NCI-H2196 (cell line): ENCODE results near the gene LPP.
A peak's percentile ranks its signal among the peaks of the same experiment; 100 is the strongest.

Source experiments
- DNase-seq: peaks from one replicate; lab custom pipeline; 2025; ENCODE audit not compliant: unreplicated experiment; lab: John Stamatoyannopoulos, UW

The LPP gene

GRCh38 chr3:188392076-188392475, 238.1 kb downstream of the LPP start:
- no peak for DNase-seq

- DNase-seq, result no peak
These were observed 240.7 kb downstream of the LPP start for GRCh38 chr3:188394623-188395022.

- peak; percentile 52 for DNase-seq
These were observed 242.3 kb downstream of the LPP start for GRCh38 chr3:188396251-188396650.

GRCh38 chr3:188396900-188397299, 242.9 kb downstream of the LPP start:
- DNase-seq, result no peak

GRCh38 chr3:188397766-188398705, 244.1 kb downstream of the LPP start:
- DNase-seq, result no peak

- no peak for DNase-seq
These were observed 246.7 kb downstream of the LPP start for GRCh38 chr3:188400494-188401243.

- DNase-seq, result no peak
These were observed 247.5 kb downstream of the LPP start for GRCh38 chr3:188401244-188401993.

GRCh38 chr3:188402229-188402628, 248.3 kb downstream of the LPP start:
- no peak for DNase-seq

GRCh38 chr3:188403404-188403803, 249.4 kb downstream of the LPP start:
- DNase-seq, result no peak

- no peak for DNase-seq
These were observed 250.2 kb downstream of the LPP start for GRCh38 chr3:188404124-188404523.

GRCh38 chr3:188404701-188405100, 250.7 kb downstream of the LPP start:
- no peak for DNase-seq

- peak; percentile 46 for DNase-seq
These were observed 253.4 kb downstream of the LPP start for GRCh38 chr3:188407158-188407880.

GRCh38 chr3:188408831-188409230, 254.9 kb downstream of the LPP start:
- DNase-seq, result no peak

GRCh38 chr3:188411750-188412149, 257.8 kb downstream of the LPP start:
- DNase-seq, result no peak

GRCh38 chr3:188415196-188415595, 261.2 kb downstream of the LPP start:
- no peak for DNase-seq

- no peak for DNase-seq
These were observed 262.1 kb downstream of the LPP start for GRCh38 chr3:188416041-188416440.

- DNase-seq, result no peak
These were observed 263.3 kb downstream of the LPP start for GRCh38 chr3:188417271-188417696.

- no peak for DNase-seq
These were observed 263.8 kb downstream of the LPP start for GRCh38 chr3:188417766-188418165.

GRCh38 chr3:188421151-188421821, 267.3 kb downstream of the LPP start:
- no peak for DNase-seq
